K562 (cell line): ENCODE results near the gene GTPBP2. TPM values are rescaled to one million over a fixed set of nuclear protein-coding genes. Genes with fewer than 3 reads are reported as not detected.

ENCODE experiments used
- ARHGAP35 ChIP-seq: fragments of 450-650 bp; IDR thresholded peaks from 2 replicates; pipeline ENCODE4 v1.6.1; 2018; ENCODE audit not compliant: partially characterized antibody
- CHD2 ChIP-seq: IDR thresholded peaks from 2 replicates; pipeline ENCODE4 v1.6.1; 2011; ENCODE audit warnings: low read depth, low read length
- ESRRB ChIP-seq: fragments of 250-450 bp; sonication (Bioruptor Pico); IDR thresholded peaks from 2 replicates; pipeline ENCODE4 v1.5.0; 2020; ENCODE audit warnings: mild to moderate bottlenecking, moderate library complexity, borderline replicate concordance
- EWSR1 ChIP-seq: fragments of 450-650 bp; IDR thresholded peaks from 2 replicates; pipeline ENCODE4 v1.6.1; 2018; ENCODE audit warnings: borderline replicate concordance, mild to moderate bottlenecking, low read depth, moderate library complexity; ENCODE audit not compliant: partially characterized antibody
- FOXA1 ChIP-seq: fragments of 450-650 bp; IDR thresholded peaks from 2 replicates; pipeline ENCODE4 v1.6.1; 2016; ENCODE audit warnings: mild to moderate bottlenecking, borderline replicate concordance
- FOXM1 ChIP-seq, 2 experiments: fragments of 450-650 bp in 1 of 2; sonication (generic) in 1 of 2; formaldehyde crosslinking in 1 of 2; IDR thresholded peaks; 2 replicates each; pipeline versions ENCODE4 v1.6.1 to v1.9.0; 2017 to 2022; ENCODE audit warnings: low read depth in 2 of 2, mild to moderate bottlenecking in 2 of 2, missing genetic modification reagents in 1 of 2, moderate library complexity in 1 of 2
- MYNN ChIP-seq, 2 experiments: sonication (generic); formaldehyde crosslinking in 1 of 2; IDR thresholded peaks; 2 replicates each; pipeline versions ENCODE4 v1.5.0 to v1.6.1; 2016 to 2020; ENCODE audit warnings: antibody characterized with exemption in 1 of 2, missing genetic modification reagents in 1 of 2
- NFIX ChIP-seq: fragments of 250-450 bp; sonication (Bioruptor Pico); IDR thresholded peaks from 2 replicates; pipeline ENCODE4 v1.4.0; 2020; ENCODE audit warnings: low read depth, mild to moderate bottlenecking, moderate library complexity
- NONO ChIP-seq, 2 experiments: fragments of 200-400 bp in 1 of 2; fragments of 450-650 bp in 1 of 2; formaldehyde crosslinking in 1 of 2; IDR thresholded peaks; 2 replicates each; pipeline ENCODE4 v1.6.1; 2017; ENCODE audit warnings: low read depth in 2 of 2, mild to moderate bottlenecking in 2 of 2, moderate library complexity in 2 of 2, low read length in 1 of 2
- PRMT5 ChIP-seq: sonication (generic); formaldehyde crosslinking; IDR thresholded peaks from 2 replicates; pipeline ENCODE4 v1.5.0; 2020; ENCODE audit warnings: missing genetic modification reagents
- VEZF1 ChIP-seq: fragments of 200-800 bp; sonication (Bioruptor generic); IDR thresholded peaks from 2 replicates; pipeline ENCODE4 v1.6.1; 2017; ENCODE audit warnings: missing genetic modification characterization, missing compliant biosample characterization
- ZNF175 ChIP-seq: fragments of 200-800 bp; sonication (Bioruptor generic); IDR thresholded peaks from 2 replicates; pipeline ENCODE4 v1.6.1; 2016; ENCODE audit warnings: low read depth, mild to moderate bottlenecking, missing genetic modification characterization, missing compliant biosample characterization
- ZNF318 ChIP-seq, 2 experiments: fragments of 450-650 bp; IDR thresholded peaks; 2 replicates each; pipeline ENCODE4 v1.6.1; 2016; ENCODE audit warnings: mild to moderate bottlenecking in 2 of 2, borderline replicate concordance in 1 of 2, low read depth in 1 of 2, moderate library complexity in 1 of 2
- polyA plus RNA-seq, 8 experiments: library from polyadenylated mRNA; depleted of rRNA in 4 of 8; stranded (reverse) in 5 of 8; unstranded in 3 of 8; fragments of >200 nt; fragmentation: Nextera tagmentation in 2 of 8; fragmentation: Illumina TruSeq in 1 of 8; extraction: Ambion mirVana in 2 of 8; extraction: Trizol in 1 of 8; gene quantifications; 2 replicates each; pipeline versions ENCODE4 v1.2.1 to v1.2.3, GENCODE V29; 2011 to 2014; ENCODE audit warnings: inconsistent platforms in 1 of 8, missing spikeins in 1 of 8
- total RNA-seq, 7 experiments: library from RNA; depleted of rRNA in 6 of 7; stranded (reverse); fragments of >200 nt in 6 of 7; fragmentation: Illumina TruSeq in 2 of 7; extraction: Trizol in 2 of 7; gene quantifications; 2 replicates each; pipeline versions ENCODE4 v1.2.1 to v1.2.3, GENCODE V29; 2011 to 2021; ENCODE audit warnings: low replicate concordance in 1 of 7
- TF ChIP-seq, protein P1 (sequence below): fragments of 250-450 bp; sonication (Bioruptor Pico); IDR thresholded peaks from 2 replicates; pipeline ENCODE4 v1.9.0; 2021; ENCODE audit warnings: mild to moderate bottlenecking, inconsistent platforms

Gene GTPBP2
- total and polyA plus RNA-seq, 9 of the 15 experiments (the other 6 are each of a cell fraction or from before 2014, with no cell fraction given): 48.4 to 196 (median 111) TPM

- TF ChIP-seq NONO (IDR thresholded peaks at IDR 0.05; ENCODE audit: low read depth in 2 of 2, low read length in 1 of 2): no peak
- no peak for TF ChIP-seq ZNF175
- TF ChIP-seq PRMT5 (CRISPR knock-in tag): 0 out of 2 replicates have a peak, but pooled peaks have one; percentile 26
- TF ChIP-seq EWSR1: no peak
- TF ChIP-seq, protein P1, sequence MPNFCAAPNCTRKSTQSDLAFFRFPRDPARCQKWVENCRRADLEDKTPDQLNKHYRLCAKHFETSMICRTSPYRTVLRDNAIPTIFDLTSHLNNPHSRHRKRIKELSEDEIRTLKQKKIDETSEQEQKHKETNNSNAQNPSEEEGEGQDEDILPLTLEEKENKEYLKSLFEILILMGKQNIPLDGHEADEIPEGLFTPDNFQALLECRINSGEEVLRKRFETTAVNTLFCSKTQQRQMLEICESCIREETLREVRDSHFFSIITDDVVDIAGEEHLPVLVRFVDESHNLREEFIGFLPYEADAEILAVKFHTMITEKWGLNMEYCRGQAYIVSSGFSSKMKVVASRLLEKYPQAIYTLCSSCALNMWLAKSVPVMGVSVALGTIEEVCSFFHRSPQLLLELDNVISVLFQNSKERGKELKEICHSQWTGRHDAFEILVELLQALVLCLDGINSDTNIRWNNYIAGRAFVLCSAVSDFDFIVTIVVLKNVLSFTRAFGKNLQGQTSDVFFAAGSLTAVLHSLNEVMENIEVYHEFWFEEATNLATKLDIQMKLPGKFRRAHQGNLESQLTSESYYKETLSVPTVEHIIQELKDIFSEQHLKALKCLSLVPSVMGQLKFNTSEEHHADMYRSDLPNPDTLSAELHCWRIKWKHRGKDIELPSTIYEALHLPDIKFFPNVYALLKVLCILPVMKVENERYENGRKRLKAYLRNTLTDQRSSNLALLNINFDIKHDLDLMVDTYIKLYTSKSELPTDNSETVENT (CRISPR knock-in tag): no peak
- no peak for TF ChIP-seq ESRRB (CRISPR knock-in tag)
- TF ChIP-seq ZNF318 (IDR thresholded peaks at IDR 0.05; ENCODE audit: borderline replicate concordance in 1 of 2, low read depth in 1 of 2): peak in 1 of 2 experiments; percentile 58; a peak in 2 of 4 replicates
- no peak for TF ChIP-seq MYNN (IDR thresholded peaks at IDR 0.05)
- TF ChIP-seq MYNN (CRISPR knock-in tag; IDR thresholded peaks at IDR 0.05): no peak
- peak; percentile 27; the same call in 1 of the 2 replicates for TF ChIP-seq CHD2
- TF ChIP-seq FOXM1 (IDR thresholded peaks at IDR 0.05; ENCODE audit: low read depth): no peak
- no peak for TF ChIP-seq FOXM1 (CRISPR knock-in tag; IDR thresholded peaks at IDR 0.05; ENCODE audit: low read depth)
- TF ChIP-seq FOXA1: no peak
- no peak for TF ChIP-seq NFIX (CRISPR knock-in tag)
- no peak for TF ChIP-seq VEZF1
- no peak for TF ChIP-seq ARHGAP35
Observed at GRCh38 chr6:43628393-43629103, 516 bp downstream of the GTPBP2 start (continued).
